COLO829 (cell line): ENCODE measurements around the gene C16orf86.

ENCODE experiments used
- DNase-seq: peaks from one replicate; pipeline ENCODE4 v3.0.0; 2012; ENCODE audit warnings: low spot score

The C16orf86 gene

GRCh38 chr16:67694611-67695010 is 28.0 kb downstream of the C16orf86 start:
- DNase-seq, result no peak

GRCh38 chr16:67697422-67698185 is 31.0 kb downstream of the C16orf86 start:
- DNase-seq, result no peak

DNA sequence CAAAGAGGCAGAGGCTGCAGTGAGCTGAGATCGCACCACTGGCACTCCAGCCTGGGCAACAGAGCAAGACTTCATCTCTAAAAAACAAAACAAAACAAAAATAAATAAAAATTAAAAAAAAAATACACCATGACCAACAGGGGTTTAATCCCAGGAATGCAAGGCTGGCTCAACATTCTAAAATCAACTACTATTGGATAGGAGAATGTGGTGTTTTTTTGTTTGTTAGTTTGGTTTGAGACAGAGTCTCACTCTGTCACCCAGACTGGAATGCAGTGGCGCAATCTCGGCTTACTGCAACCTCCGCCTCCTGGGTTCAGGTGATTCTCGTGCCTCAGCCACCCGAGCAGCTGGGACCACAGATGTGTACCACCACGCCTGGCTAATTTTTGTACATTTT is 32.7 kb downstream of the C16orf86 start:
- no peak for DNase-seq

DNA sequence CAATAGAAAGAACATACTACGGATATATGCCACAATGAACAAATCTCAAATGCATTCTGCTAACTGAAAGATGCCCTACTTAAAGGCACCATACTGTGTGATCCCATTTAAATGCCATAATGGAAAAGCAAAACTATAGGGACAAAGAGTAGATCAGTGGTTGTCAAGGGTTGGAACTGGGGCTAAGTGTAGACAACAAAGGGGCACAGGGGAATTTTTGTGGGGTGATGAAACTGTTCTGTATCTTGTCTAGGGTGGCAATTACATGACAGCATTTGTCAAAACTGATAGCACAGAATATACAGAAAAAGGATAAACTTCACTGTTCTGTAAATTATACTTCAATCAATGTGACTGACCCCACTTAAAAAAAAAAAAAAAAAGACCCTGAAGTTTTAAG is 34.8 kb downstream of the C16orf86 start:
- no peak for DNase-seq

DNA sequence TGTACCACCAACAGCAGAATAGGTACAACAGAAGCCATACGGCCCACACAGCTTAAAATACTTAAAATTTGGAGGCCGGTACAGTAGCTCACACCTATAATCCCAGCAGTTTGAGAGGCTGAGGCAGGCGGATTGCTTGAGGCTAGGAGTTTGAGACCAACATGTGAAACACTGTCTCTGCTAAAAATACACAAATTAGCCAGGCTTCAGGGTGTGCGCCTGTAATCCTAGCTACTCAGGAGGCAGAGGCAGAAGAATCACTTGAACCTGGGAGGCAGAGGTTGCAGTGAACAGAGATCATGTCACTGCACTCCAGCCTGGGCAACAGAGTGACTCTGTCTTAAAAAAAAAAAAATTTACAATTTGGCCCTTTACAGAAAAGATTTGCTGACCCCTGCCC is 35.5 kb downstream of the C16orf86 start:
- no peak for DNase-seq

GRCh38 chr16:67703626-67704025 is 37.0 kb downstream of the C16orf86 start:
- no peak for DNase-seq

GRCh38 chr16:67704110-67704509 is 37.5 kb downstream of the C16orf86 start:
- DNase-seq, result no peak

- no peak for DNase-seq
These were observed 40.6 kb downstream of the C16orf86 start for GRCh38 chr16:67707210-67707609.

- no peak for DNase-seq
These were observed 41.2 kb downstream of the C16orf86 start for GRCh38 chr16:67707790-67708189.

DNA sequence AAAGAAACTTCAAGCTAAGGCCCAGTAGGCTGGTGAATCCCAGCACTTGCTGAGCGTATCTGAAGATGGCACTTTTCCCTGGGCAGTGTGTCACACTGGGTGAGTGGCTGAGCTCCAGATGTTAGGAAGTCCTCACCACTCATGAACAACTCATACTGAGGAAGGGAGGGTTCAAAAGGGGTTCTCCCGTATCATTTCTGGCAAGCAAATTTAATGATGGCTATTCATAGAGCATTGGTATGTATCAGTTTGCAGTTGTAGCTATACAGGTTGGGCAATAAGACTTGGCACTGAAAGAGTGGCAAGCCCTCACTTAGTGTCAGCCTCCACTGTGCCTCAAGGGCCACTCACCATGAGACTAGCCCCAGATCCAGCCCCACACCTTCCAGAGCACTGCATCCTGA is 41.8 kb downstream of the C16orf86 start:
- DNase-seq, result no peak

DNA sequence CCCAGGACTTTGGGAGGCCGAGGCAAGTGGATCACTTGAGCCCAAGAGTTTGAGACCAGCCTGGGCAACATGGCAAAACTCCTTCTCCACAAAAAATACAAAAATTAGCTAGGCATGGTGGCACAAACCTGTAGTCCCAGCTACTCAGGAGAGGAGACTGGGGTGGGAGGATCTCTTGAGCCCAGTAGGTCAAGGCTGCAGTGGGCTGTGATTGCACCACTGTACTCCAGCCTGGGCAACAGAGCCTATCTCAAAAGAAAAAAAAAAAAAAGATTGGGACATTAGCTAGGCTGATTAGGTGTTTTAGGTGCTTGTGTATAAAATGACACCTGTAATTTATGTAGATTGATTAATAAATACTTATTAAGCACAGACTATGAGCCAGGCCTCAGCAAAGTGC is 42.4 kb downstream of the C16orf86 start:
- no peak for DNase-seq

GRCh38 chr16:67710607-67711006 is 44.0 kb downstream of the C16orf86 start:
- DNase-seq, result no peak

DNA sequence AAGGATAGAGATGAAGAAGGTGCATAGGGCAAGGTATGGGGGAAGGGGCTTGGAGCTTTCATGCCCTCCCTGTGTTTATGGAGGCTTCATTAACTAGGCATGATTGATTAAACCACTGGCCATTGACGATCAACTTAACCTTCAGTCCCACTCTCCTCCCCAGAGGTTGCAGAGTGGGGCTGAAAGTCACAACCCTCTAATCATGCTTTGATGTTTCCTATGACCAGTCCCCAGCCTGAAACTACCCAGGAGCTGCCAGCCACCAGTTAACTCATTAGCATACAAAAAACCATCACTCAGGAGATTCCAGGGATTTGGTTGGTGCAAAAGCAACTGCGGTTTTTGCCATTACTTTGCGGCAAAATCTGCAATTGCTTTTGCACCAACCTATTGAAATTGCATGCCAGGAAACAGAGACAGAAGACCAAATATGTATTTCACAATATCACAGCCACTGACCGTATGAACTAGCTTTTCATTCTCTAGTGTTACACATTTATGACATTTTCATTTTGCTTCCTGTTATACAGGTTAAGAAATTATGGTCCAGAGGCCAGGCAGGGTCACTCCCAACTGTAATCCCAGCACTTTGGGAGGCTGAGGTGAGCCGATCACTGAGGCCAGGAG is 47.1 kb downstream of the C16orf86 start:
- DNase-seq, result no peak

DNA sequence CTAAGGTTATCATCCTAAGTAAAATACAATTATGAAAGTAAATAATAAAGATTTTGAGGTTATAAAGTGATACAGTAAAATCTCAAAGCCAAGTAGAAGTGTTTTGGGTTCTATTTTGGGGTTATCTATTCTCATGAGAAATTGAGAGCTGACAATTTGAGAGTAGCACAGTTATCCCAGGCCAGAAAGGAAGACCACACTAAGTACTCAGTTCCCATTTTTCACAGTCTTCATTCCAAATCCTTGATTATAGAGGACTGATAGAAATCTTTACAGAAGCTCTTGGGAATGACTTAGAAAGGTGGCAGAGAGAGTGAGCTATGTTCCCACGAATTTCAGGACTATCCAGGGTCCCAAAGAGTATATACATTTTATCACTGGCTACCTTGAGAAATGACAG is 47.9 kb downstream of the C16orf86 start:
- DNase-seq, result no peak

- DNase-seq, result no peak
These were observed 49.5 kb downstream of the C16orf86 start for GRCh38 chr16:67716097-67716496.
